Keratinocyte (primary cell): ENCODE results near the gene NADSYN1. TPM values are rescaled to one million over a fixed set of nuclear protein-coding genes. Genes with fewer than 3 reads are reported as not detected.

Source experiments
- DNase-seq: peaks from one replicate; pipeline ENCODE4 v3.0.0-alpha.2; 2011; ENCODE audit warnings: low read depth, missing footprints, low spot score
- FAIRE-seq: peaks from 2 replicates; lab custom pipeline; 2011; peaks lifted over from hg19 to GRCh38; lab: Jason Lieb, UNC
- H2AFZ ChIP-seq: 2 replicates; pipeline ENCODE4 v1.6.0; 2012; ENCODE audit warnings: low read length, control low read depth, inconsistent platforms; ENCODE audit not compliant: control insufficient read depth
- H3K27ac ChIP-seq: 2 replicates; pipeline ENCODE4 v1.5.1; 2011; ENCODE audit warnings: low read length; ENCODE audit not compliant: control insufficient read depth, insufficient read depth
- H3K27me3 ChIP-seq: 3 replicates; pipeline ENCODE4 v1.6.0; 2011; ENCODE audit warnings: low read length; ENCODE audit not compliant: control insufficient read depth, insufficient read depth; ENCODE audit errors: extremely low read depth
- H3K36me3 ChIP-seq, 2 experiments: 2 replicates in 1 of 2; 3 replicates in 1 of 2; pipeline ENCODE4 v1.5.1; 2011; ENCODE audit warnings: low read length in 2 of 2, mild to moderate bottlenecking in 1 of 2; ENCODE audit not compliant: control insufficient read depth in 2 of 2, insufficient read depth in 2 of 2; ENCODE audit errors: extremely low read depth in 1 of 2
- H3K4me1 ChIP-seq: 3 replicates; pipeline ENCODE4 v1.5.1; 2011; ENCODE audit warnings: low read length; ENCODE audit not compliant: control insufficient read depth, insufficient read depth; ENCODE audit errors: extremely low read depth
- H3K4me2 ChIP-seq: 3 replicates; pipeline ENCODE4 v1.6.0; 2011; ENCODE audit warnings: low read depth, low read length; ENCODE audit not compliant: control insufficient read depth, insufficient read depth; ENCODE audit errors: extremely low read depth
- H3K4me3 ChIP-seq, 3 experiments: fragments of 200-600 bp in 1 of 3; sonication (generic) in 1 of 3; 2 replicates in 2 of 3; 3 replicates in 1 of 3; pipeline ENCODE4 v1.5.1; 2011 to 2016; ENCODE audit warnings: low read length in 3 of 3, mild to moderate bottlenecking in 3 of 3, control low read depth in 2 of 3, inconsistent platforms in 1 of 3, low read depth in 1 of 3, mixed read lengths in 1 of 3, mixed run types in 1 of 3, moderate library complexity in 1 of 3; ENCODE audit not compliant: control insufficient read depth in 2 of 3, insufficient read depth in 2 of 3; ENCODE audit errors: extremely low read depth in 1 of 3
- H3K79me2 ChIP-seq: 2 replicates; pipeline ENCODE4 v1.6.0; 2012; ENCODE audit warnings: low read length; ENCODE audit not compliant: control insufficient read depth, insufficient read depth
- H3K9ac ChIP-seq: 3 replicates; pipeline ENCODE4 v1.6.0; 2011; ENCODE audit warnings: low read length; ENCODE audit not compliant: control insufficient read depth, insufficient read depth; ENCODE audit errors: extremely low read depth
- H3K9me1 ChIP-seq: 3 replicates; pipeline ENCODE4 v1.6.0; 2011; ENCODE audit warnings: low read length; ENCODE audit not compliant: control insufficient read depth, insufficient read depth; ENCODE audit errors: extremely low read depth
- H3K9me3 ChIP-seq: 2 replicates; pipeline ENCODE4 v1.5.1; 2012; ENCODE audit warnings: low read depth, low read length; ENCODE audit not compliant: control insufficient read depth
- H4K20me1 ChIP-seq: 3 replicates; pipeline ENCODE4 v1.6.0; 2011; ENCODE audit warnings: low read length; ENCODE audit not compliant: control insufficient read depth, insufficient read depth; ENCODE audit errors: extremely low read depth
- EZH2 ChIP-seq: IDR thresholded peaks from one replicate; pipeline ENCODE4 v1.6.1; 2012; ENCODE audit warnings: inconsistent platforms, mild to moderate bottlenecking, low read length, moderate library complexity
- dilution Hi-C: fragments of 300-500 bp; cut with MboI; formaldehyde crosslinking; loops from one replicate; pipeline ENCODE4 v1.7.0; 2020; ENCODE audit warnings: low sequenced_read_pairs; ENCODE audit not compliant: extremely low pct_ligation_motif_present
- polyA plus RNA-seq, 5 experiments: library from polyadenylated mRNA; depleted of rRNA in 3 of 5; stranded (reverse) in 3 of 5; stranded (forward) in 1 of 5; unstranded in 1 of 5; fragments of >200 nt; gene quantifications; 1 replicate in 1 of 5; 2 replicates in 3 of 5; 3 replicates in 1 of 5; pipeline versions ENCODE4 v1.2.1 to v1.2.3, GENCODE V29; 2011 to 2012; ENCODE audit warnings: missing spikeins in 2 of 5, low read depth in 1 of 5, low replicate concordance in 1 of 5
- TF ChIP-seq, protein P1 (sequence below), 3 experiments: IDR thresholded peaks in 1 of 3; conservative IDR thresholded peaks in 1 of 3; optimal IDR thresholded peaks in 1 of 3; 2 replicates in 2 of 3; 3 replicates in 1 of 3; pipeline versions ENCODE3 to v1.5.1; 2011; ENCODE audit warnings: low read length in 3 of 3, mild to moderate bottlenecking in 3 of 3, moderate library complexity in 2 of 3, control low read depth in 1 of 3, inconsistent platforms in 1 of 3; ENCODE audit not compliant: insufficient read depth in 2 of 3; ENCODE audit errors: extremely low read depth in 1 of 3

Gene NADSYN1
- polyA plus RNA-seq, 1 donor (not counting 4 experiments of a cell fraction or from before 2014, with no cell fraction given): 51.5 TPM

- Histone ChIP-seq H3K27me3 (no peaks in the 10 kb centered on the region), H4K20me1 (peaks cover 2% of the 10 kb centered on the region), H3K9me1 (peaks cover 3% of the 10 kb centered on the region), H3K27ac (no peak overlapping the region), H3K4me1 (peaks cover 15% of the 10 kb centered on the region), H3K36me3 (no peaks in the 10 kb centered on the region), H2AFZ (no peak overlapping the region), H3K9ac (no peak overlapping the region), H3K4me2 (no peak overlapping the region), H3K4me3 (no peak overlapping the region), H3K9me3 (no peaks in the 10 kb centered on the region), H3K79me2 (no peaks in the 10 kb centered on the region)
- dilution Hi-C loops: no loop called here
- TF ChIP-seq, protein P1, sequence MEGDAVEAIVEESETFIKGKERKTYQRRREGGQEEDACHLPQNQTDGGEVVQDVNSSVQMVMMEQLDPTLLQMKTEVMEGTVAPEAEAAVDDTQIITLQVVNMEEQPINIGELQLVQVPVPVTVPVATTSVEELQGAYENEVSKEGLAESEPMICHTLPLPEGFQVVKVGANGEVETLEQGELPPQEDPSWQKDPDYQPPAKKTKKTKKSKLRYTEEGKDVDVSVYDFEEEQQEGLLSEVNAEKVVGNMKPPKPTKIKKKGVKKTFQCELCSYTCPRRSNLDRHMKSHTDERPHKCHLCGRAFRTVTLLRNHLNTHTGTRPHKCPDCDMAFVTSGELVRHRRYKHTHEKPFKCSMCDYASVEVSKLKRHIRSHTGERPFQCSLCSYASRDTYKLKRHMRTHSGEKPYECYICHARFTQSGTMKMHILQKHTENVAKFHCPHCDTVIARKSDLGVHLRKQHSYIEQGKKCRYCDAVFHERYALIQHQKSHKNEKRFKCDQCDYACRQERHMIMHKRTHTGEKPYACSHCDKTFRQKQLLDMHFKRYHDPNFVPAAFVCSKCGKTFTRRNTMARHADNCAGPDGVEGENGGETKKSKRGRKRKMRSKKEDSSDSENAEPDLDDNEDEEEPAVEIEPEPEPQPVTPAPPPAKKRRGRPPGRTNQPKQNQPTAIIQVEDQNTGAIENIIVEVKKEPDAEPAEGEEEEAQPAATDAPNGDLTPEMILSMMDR (optimal IDR thresholded peaks at IDR 0.05 in 1 of 3, IDR thresholded peaks at IDR 0.05 in 1 of 3, conservative IDR thresholded peaks at IDR 0.05 in 1 of 3; ENCODE audit: extremely low read depth in 1 of 3, insufficient read depth in 2 of 3, low read length in 3 of 3): no peak
- TF ChIP-seq EZH2: no peak
- no peak for DNase-seq
- no peak for FAIRE-seq
These were observed 24.1 kb upstream of the NADSYN1 start for GRCh38 chr11:71428861-71429435.

DNA sequence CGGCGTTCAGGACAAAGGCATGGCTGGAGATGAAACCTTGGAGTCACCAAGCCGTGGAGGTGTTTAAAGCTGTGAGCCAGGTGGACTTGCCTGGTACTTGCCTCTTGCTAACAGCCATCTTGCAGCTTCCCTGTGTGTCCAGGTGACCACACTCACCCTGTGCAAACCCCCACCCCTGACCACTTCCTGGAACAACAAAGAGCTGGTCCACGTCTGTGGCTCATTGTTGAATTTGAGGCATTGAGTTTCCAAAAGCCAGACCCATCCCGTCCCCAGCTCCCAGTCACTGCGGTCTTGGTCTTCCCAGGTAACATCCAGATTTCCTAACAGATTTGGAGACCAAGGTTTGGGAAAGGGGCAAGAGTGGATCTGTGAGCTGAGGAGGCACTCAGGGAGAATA, 23.3 kb upstream of the NADSYN1 start:
- no peak overlapping the region for H3K27ac ChIP-seq
- no peak overlapping the region for H3K4me3 ChIP-seq
- H3K9ac ChIP-seq: no peak overlapping the region
- H4K20me1 ChIP-seq: peaks cover 2% of the 10 kb centered on the region
- H3K4me1 ChIP-seq: peaks cover 15% of the 10 kb centered on the region
- peaks cover 3% of the 10 kb centered on the region for H3K9me1 ChIP-seq
- no peak overlapping the region for H2AFZ ChIP-seq
- DNase-seq (no peak), FAIRE-seq (no peak)
- no peak overlapping the region for H3K4me2 ChIP-seq
- H3K9me3 ChIP-seq: no peaks in the 10 kb centered on the region
- no peaks in the 10 kb centered on the region for H3K79me2 ChIP-seq
- H3K27me3 ChIP-seq: no peaks in the 10 kb centered on the region
- TF ChIP-seq, protein P1 (optimal IDR thresholded peaks at IDR 0.05 in 1 of 3, IDR thresholded peaks at IDR 0.05 in 1 of 3, conservative IDR thresholded peaks at IDR 0.05 in 1 of 3; ENCODE audit: extremely low read depth in 1 of 3, insufficient read depth in 2 of 3, low read length in 3 of 3): no peak
- no peak for TF ChIP-seq EZH2
- H3K36me3 ChIP-seq: peaks cover 0 to 4% of the 10 kb centered on the region in 2 experiments
- dilution Hi-C loops: no loop called here
